Activated effector memory CD4-positive, alpha-beta T cell treated with Interleukin-2 at 50 U/mL for 16 hours (primary cell): ENCODE data around the gene HIPK2.

Experiments
- DNase-seq: peaks from one replicate; pipeline ENCODE4 v3.0.0-alpha.2; 2020

Gene HIPK2

DNA sequence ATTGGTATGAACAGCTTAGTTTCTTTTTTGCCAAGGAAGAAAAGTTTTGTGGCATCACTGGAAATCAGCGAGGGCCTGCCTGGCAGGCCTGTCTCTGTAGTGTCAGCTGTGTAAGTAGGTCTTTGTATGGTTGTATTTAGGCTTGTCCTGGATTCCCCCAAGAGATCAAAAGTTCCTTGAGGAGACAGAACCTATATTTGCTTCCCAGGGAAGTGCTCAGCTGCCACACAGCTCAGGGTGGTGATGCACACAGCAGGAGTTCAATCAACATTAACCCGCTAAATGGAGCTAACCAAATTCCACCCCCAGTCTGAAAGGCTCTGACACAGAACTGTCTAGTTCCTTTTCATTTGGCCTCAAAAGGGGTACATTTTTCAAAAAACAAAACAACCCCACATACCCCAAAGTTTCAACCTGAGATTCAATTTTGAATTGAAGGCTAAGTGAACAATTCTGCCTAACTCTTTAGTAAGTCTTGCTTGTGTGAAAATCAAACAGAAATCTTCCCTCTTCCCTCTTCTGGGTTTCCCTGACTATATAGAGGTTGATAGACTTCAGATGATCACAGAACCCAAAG lies 129.9 kb downstream of the HIPK2 start:
- no peak for DNase-seq

DNA sequence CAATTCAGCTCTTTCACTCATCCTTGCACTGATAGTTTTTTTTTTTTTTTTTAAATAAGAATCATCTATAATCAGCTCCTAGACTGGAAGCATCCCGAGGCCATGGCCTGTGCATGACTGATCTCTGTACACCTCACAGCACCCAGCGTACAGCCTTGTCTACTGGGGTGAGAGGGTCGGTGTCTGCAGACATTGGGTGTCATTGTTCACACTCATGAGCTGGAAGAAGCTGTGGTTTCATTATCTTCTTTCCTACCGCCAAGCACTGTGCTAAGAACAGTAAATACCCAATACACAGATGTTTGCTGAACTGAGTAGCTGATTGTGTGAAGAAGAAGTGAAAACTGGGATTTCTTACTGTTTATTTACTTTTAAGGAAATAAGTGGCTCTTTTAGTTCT lies 130.7 kb downstream of the HIPK2 start:
- no peak for DNase-seq

DNA sequence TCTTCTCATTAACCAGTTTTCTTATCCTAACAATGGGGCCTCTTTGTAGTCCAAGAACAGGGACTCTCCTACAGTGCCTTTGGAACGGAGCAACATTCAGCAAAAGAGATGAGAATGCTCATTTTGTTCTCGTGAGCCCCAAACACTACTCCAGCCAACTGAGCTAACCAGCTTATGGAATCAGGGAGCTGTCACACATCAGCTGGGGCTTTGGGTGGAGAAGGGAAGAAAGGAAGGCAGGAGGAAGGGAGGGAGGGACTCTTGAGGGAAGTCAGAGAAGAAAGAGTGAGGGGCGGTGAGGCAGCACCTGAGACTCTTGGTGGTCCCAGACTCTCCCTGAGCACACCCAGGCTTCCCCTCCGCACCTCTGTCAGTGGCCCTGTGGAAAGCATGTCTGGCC lies 131.2 kb downstream of the HIPK2 start:
- DNase-seq = no peak

DNA sequence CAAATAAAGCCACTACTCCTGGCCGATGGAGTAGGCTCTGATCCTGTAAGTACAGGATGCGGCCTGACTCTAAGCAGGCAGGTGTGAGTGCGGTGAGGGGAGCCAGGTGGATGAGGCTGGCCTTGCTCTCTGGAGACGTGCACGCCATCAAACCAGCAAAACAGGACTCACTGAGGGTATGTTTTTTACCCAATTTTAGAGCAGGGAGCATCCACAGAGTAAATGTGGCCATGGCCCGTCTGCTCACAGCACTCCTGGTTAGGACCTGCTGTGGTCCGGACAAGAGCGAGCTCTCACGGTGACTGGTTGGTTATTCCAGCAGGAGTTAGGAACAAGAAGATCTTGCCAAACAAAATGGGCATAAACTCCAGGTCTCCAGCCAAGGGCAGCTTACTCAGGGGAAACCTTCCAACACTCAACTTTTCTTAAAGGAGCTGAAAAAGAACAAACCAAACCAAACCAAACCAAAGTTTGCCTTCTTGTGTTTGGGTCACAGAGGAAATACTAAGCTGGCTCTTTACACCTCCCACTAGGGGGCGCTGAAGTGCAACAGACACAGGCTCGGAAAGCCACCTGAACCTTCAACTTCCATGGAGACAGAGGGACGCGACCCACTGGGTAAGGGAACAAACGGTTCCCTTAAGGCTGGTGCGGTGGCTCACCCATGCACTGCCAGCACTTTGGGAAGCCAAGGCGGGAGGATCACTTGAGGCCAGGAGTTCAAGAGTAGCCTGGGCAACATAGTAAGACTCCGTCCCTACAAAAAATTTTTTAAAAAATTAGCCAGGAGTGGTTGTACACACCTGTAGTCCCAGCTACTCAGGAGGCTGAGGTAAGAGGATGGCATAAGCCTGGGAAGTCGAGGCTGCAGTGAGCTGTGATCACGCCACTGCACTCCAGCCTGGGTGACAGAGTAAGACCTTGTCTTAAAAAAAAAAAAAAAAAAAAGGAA lies 131.9 kb downstream of the HIPK2 start:
- DNase-seq = peak; percentile 60

DNA sequence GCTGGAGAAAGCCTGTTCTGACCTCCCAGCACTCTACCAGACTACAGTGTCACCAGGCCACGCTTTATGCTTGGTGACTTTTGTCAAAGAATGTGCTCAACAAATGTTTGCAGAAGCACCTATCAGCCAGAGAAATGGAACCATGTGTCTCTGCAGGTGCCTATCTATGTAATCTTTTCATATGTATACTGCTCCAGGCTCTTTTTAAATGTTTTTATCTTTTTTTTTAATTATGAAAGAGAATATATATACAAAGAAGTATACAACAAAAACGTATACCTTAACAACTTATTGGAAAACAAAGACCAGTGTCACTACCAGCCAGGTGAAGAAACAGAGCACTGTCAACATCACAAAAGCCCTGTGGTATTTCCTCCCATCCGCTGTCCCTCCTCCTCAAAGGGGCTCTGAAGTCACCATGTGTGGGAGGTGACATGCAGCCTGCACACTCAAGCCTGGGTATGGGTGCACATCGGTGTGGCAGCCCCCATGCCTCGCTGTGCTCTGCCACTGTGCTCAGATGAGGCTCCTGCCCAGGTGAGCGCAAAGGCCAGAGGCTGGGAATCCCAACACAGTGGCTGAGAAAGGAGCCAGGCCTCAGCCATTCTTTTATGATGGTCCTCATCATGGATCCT lies 133.7 kb downstream of the HIPK2 start:
- DNase-seq = no peak

DNA sequence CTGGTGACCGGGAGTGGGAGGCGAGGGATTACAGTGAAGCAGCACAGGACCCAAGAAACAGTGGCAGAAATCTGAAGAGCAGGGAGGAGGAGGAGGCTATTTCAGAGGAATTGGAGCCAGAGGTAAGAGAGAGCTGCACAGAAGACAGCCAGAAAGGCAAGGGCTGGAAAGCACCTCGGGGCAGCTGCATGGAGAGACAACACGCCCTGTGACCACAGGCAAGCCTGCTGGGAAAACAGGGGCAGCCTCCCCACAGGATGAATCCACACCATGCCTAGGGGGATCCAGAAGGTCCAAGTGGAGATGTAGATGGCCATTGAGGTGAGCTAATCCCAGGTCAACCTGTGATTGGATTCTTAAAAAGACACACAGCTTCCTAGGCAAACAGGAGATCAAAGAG lies 135.5 kb downstream of the HIPK2 start:
- no peak for DNase-seq

DNA sequence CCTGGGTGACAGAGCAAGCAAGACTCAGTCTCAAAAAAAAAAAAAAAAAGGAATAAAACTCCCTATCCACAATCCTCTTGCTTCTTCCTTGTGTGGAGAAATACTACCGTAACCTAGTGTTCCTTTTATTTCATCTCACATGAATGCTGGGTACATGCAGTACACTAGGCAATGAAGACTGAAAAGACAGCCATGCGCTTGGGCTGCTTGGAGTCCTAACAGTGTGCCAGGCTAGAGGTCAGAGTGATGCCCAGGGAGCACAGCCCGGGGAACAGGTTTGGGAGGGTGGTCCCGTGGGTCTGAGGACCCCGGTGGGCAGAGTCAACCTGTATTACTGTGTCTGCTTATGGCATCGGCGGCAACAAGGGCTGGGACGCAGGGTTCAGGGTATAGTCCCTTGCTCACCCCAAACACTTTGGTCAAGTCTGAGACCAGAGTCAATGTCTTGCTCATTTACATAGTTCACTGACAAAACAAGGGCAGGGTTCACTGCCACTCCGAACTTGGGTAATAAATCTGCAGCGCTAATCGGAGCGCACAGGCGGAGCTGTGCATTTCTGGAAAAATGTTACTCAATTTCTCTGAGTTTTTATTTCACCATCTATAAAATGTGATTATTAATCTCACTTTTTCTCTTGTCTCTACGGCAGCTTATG lies 136.3 kb downstream of the HIPK2 start:
- DNase-seq = no peak

DNA sequence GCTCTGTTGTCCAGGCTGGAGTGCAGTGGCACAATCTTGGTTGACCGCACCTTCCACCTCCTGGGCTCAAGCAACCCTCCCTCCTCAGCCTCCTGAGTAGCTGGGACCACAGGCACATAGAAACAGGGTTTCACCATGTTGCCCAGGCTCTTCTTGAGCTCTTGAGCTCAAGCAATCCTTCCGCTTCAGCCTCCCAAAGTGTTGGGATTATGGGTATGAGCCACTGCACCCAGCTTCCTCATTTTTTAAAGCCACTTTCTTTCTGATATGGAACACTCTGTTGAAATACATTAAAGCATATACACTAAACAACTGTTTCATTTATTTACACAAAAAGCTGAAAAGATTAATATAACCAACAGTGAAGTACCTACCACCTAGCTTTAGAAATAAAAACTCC lies 137.1 kb downstream of the HIPK2 start:
- DNase-seq = no peak

DNA sequence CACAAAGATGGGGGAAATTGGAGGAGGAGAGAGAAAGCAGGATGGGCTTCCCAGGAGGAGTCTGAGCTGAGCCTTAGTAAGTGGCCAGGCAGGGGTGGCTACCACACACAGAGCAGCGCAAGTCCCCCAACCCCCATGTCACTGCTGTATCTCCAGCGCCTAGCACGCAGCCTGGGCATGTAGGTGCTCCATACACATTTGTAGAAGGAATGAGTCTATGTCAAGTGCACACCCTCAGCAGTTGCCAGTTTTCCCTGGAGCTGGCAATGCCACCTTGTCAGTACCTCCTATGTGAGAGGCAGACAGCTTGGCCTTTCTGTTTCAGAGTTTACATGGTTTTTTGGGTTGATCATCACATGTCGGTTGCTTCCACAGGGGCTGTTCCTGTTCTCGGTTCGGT lies 138.2 kb downstream of the HIPK2 start:
- DNase-seq = no peak

DNA sequence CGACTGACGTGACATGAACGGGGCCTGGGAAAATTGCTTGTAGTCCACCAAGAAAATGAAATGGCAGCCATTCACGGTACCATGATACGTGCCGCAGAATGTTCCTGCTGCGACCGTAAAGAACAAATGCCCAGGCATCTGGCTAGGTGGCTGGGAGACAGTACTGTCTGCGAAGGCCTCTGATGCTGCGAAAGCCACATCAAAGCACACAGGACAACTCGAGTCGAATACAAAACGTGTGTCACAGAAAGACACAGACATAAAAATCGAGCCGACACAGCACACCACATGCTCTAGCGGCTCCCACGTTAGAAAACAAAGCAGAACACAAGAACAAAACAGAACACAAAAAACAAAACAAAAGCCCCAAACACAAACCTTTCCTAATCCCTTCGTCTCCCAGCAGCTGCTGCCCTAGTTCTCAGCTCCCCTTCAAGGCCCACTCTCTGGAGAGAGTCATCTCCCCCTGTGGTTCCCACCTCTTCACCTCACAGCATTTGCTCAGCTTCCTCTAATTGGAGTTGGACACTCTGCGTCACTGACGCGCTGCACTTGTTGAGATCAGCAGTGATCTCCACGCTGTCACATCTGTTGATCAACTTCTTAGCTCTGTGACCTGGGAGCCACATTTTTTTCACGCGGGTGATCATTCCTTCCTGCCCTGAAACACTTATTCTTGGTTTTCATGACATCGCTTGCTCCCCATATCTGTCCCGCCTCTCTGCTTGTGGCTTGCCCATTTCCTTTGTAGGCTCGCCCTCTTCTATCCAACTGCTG lies 142.1 kb downstream of the HIPK2 start:
- peak; percentile 45 for DNase-seq

DNA sequence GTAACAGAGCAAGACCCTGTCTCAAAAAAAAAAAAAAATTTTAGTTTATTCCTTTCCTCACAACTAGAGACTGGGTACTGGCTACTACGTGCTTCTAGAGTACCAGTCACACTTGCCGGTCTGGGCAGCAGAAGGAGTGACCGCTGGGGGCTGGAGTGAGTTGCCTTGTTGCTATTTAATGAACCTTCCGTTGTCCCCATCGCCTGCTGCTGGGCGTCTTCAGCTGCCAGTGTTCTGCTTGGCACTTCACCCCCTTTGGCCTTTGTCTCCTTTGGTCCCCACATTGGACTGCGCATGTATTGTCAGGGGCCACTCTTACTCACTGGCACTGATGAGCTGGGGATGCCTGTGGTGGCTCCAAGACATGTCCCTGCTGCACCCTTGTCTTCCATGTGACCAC lies 143.7 kb downstream of the HIPK2 start:
- DNase-seq = no peak

DNA sequence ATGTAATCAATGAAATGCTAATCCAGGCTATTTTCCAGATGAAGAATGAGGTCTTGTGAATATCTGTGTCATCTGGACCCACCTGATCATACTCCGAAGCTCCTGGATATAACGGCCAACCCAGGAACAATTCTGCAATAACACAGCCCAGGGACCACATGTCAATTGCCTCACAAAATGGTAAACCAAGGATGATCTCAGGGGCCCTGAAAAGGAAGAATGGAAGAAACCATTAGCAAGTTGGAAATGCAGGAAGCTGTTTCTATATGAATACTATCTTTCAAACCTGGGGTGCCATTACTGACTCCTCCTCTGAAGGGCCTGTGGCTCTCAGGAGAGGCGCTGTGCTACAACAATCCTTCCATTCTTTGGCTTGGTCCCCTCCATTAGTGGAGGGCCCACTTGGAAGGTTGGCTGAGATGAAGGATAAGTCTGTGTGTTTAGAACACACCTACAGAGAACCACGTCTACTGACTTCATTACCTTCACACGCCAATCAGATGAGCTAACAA lies 146.2 kb downstream of the HIPK2 start:
- no peak for DNase-seq

DNA sequence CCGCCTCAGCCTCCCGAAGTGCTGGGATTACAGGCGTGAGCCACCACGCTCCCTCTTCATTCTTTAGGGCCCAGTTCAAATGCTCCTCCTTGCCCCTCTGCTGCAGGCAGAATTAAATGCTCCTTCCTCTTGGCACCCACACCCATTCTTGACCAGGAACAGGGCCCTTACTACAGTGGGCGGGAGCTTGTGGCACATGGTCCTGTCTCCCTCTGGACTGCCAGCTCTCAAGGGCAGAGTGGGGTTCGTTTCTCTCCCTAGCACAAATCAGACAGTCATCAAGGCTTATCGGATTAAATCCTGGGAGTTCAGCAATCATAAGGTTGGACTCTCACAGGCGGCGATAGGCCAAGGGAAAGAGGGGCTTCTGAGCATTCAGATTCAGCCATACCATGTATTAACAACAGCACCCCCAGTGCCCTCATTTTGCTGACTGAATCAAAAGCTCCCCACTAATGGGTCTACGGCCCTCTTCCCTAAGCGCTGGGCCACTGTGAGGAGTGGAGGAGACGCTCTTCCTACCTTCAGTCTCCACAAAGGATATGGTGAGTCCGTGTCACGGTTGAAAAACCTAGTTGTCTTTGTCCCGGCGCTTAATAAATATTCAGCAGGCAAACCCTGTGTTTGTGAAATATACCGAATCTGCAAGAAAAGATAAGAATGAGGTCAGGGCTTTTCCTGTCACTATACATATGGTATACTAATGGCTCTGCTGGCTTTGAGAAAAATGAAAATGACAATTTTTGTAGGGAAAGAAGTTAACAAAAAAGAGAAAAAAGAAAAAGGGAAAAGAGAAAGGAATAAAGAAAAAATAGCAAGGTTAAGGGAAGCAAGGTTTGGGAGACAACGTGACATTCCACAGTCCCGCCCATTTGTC lies 146.9 kb downstream of the HIPK2 start:
- no peak for DNase-seq

DNA sequence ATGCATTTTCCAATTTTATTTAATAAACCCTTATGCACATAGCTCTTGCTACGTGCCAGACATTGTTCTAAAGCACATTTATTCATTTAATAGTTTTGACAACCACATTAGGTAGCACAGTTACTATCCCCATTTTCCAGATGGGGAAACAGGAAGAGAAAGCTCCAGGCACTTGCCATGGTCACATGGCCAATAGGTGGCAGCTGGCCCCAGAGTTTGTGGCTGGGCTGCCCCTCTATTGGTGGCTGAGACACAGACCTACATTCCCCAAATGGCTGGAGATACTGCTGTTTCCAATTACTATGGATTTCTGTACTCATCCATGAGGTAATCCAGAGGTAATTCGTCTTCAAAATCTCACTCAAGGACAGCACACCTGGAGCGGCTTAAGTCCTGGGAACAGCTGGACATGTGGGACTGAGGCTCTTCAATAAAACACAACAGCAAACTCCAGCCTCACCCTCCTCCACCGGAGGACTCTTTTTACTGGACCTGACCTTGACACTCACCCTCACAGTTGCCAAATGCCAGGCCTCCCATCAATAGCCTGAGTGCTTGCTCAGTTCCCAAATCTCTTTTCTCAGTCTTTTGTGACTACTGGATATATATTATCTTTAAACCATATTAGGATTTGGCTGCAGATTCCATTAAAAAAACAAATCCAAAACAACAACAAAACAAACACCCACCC lies 148.3 kb downstream of the HIPK2 start:
- no peak for DNase-seq

DNA sequence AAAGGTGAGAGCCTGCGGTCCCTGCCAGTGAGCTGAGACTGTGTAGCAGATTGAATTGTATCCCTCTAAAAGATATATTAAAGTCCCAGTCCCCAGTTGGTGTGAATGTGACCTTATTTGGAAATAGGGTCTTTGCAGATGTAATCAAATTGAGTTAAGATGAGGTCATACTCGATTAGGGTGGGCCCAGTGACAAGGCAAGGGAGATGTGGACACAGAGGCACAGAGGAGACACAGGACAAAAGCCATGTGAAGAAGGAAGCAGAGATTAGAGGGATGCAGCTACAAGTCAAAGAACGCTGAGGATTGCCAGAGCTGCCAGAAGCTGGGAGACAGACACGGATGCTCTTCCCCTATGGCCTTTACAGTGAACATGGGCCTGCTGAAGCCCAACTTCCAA lies 150.0 kb downstream of the HIPK2 start:
- no peak for DNase-seq

DNA sequence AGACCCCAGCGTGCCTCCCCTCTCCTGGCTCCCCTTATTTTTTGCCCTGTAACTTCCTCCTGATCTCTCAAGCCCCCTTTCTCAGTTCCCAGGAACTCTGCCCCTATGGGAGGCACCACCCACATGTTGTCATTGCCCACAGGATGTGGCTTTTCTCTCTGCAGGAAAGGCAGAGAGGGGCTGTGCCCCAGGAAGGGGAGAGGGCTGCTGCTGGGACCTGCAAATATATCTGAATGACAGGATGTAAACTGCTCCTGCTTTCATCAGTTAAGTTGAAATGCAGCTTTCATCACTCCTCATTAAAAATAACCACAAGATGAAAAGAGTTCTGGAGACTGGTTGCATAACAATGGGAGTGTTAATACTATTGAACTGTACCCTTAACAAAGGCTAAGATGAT lies 151.0 kb downstream of the HIPK2 start:
- peak; percentile 20 for DNase-seq

DNA sequence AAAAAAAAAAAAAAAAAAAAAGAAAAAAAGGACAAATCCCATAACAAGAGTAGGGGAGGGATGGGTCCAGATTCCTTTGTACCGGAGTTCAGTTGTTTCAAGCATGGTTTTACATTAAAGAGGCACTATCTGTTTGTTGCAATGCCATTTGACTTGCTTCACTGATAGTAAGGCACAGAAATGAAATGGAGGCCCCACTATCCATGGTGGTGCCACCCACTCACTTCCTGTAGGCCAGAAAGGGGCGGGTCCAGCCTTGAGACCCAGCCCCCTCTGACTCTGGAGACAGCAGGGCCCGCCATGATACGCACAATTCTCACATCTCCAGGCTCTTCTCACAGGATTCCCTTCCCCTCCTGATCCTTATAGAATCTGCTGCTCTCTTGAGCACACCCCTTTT lies 154.3 kb downstream of the HIPK2 start:
- no peak for DNase-seq

DNA sequence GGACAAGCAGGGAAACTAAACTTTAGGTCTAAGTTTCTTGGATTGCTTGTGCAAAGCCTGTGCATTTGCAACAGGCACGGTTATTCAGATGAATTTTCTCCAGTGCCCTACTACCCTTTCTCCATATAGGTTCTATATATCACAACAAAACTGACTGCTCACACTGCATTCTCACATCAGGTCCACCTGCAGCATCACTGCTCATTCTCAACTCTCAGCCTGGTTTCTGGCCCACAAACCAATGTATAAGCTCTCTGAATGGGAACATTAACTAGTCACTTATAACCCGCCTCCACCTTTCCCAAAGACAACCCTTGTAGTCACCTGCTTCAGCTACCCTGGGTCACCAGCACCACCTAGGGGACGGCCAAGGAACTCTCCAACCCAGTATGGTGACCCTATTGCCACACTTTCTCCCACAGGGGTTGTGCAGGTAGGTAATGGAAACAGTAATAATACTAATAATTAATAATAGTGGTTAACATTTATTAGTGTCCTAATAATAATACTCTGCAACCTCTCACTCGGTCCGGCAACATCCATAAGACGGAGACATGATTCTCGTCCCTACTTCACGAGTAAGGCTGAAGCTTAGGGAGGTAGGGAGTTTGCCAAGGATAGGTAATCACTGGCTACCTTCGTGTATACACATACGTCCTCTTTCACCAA lies 157.0 kb downstream of the HIPK2 start:
- DNase-seq = peak; percentile 21

DNA sequence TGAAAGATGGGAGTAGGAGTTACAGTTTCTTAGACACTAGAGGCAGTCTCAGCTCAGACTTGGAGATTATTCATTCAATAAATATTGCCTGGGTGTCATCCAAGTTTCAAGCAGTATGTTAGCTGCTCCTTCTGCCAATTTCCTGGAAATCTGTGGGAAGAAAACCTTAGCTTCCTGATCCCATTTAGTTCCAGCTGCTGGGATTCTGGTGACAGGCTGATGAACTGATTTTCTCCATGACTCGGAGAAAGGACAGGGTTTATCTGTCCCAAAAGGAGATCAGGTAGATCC lies 158.5 kb downstream of the HIPK2 start:
- no peak for DNase-seq
